ENCODE measurements around the gene PLA2G2D. TPM values are rescaled to one million over a fixed set of nuclear protein-coding genes. Genes with fewer than 3 reads are reported as not detected.

The PLA2G2D gene
- total and polyA plus RNA-seq, 4 donors = 0.06 to 0.14 (median 0.08) TPM; not detected in 1

GRCh38 chr1:20123722-20124455 lies 4.6 kb upstream of the PLA2G2D start:
- H3K27me3 ChIP-seq (ENCODE audit: control insufficient read depth in 4 of 4, insufficient read depth in 4 of 4, low read length in 3 of 4) = no peaks in the 10 kb centered on the region
- no peak overlapping the region for H3K27ac ChIP-seq (ENCODE audit: low read depth in 1 of 2, low read length in 2 of 2)
- TF ChIP-seq YY1 (IDR thresholded peaks at IDR 0.05) = no peak
- no peak for TF ChIP-seq GABPA (IDR thresholded peaks at IDR 0.05 in 1 of 2, conservative IDR thresholded peaks at IDR 0.05 in 1 of 2)
- no peak for TF ChIP-seq JUND (IDR thresholded peaks at IDR 0.05)
- TF ChIP-seq TAF1 (conservative IDR thresholded peaks at IDR 0.05) = no peak
- no peak for TF ChIP-seq RAD21 (IDR thresholded peaks at IDR 0.05)
- TF ChIP-seq RXRA (IDR thresholded peaks at IDR 0.05) = no peak
- TF ChIP-seq, protein P1, sequence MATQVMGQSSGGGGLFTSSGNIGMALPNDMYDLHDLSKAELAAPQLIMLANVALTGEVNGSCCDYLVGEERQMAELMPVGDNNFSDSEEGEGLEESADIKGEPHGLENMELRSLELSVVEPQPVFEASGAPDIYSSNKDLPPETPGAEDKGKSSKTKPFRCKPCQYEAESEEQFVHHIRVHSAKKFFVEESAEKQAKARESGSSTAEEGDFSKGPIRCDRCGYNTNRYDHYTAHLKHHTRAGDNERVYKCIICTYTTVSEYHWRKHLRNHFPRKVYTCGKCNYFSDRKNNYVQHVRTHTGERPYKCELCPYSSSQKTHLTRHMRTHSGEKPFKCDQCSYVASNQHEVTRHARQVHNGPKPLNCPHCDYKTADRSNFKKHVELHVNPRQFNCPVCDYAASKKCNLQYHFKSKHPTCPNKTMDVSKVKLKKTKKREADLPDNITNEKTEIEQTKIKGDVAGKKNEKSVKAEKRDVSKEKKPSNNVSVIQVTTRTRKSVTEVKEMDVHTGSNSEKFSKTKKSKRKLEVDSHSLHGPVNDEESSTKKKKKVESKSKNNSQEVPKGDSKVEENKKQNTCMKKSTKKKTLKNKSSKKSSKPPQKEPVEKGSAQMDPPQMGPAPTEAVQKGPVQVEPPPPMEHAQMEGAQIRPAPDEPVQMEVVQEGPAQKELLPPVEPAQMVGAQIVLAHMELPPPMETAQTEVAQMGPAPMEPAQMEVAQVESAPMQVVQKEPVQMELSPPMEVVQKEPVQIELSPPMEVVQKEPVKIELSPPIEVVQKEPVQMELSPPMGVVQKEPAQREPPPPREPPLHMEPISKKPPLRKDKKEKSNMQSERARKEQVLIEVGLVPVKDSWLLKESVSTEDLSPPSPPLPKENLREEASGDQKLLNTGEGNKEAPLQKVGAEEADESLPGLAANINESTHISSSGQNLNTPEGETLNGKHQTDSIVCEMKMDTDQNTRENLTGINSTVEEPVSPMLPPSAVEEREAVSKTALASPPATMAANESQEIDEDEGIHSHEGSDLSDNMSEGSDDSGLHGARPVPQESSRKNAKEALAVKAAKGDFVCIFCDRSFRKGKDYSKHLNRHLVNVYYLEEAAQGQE (IDR thresholded peaks at IDR 0.05) = no peak
- no peak for TF ChIP-seq EGR1 (IDR thresholded peaks at IDR 0.05; ENCODE audit: low read depth in 2 of 2)
- TF ChIP-seq FOXA1 (IDR thresholded peaks at IDR 0.05) = no peak
- TF ChIP-seq NR2F2 (IDR thresholded peaks at IDR 0.05) = no peak
- H3K36me3 ChIP-seq (ENCODE audit: control insufficient read depth in 4 of 4, insufficient read depth in 3 of 4, low read depth in 1 of 4, low read length in 3 of 4) = no peaks in the 10 kb centered on the region
- WGBS = 69% methylated on average over 10 of the region's 10 CpGs
- no peak overlapping the region for H3K9ac ChIP-seq (ENCODE audit: low read depth in 1 of 2, low read length in 2 of 2)
- H3K4me1 ChIP-seq (ENCODE audit: control insufficient read depth in 4 of 4, insufficient read depth in 4 of 4, low read length in 3 of 4) = no peaks in the 10 kb centered on the region
- H3K9me3 ChIP-seq (ENCODE audit: control insufficient read depth in 4 of 4, low read length in 3 of 4) = no peaks in the 10 kb centered on the region
- DNase-seq (ENCODE audit: low spot score) = no peak
- H3K4me3 ChIP-seq (ENCODE audit: low read depth in 1 of 3, low read length in 3 of 3) = no peak overlapping the region

DNA sequence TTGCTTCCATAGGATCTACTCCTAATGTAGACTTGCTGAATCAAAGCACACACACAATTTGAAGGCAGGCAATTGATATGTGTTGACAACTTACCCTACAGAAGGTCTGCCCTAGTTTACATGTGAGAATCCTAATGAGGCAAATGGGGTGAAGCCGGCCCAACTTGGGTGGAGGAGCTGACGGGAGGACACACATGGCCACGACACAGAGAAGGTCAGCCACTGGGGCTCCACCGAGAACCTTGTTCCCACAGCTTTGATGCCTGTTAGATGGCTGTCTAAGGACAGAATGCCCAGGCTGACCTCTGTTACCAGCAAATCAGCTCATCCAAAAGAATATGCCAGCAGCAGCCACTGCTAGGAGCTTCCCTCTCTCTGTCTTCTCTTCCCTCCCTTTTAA lies 1.5 kb upstream of the PLA2G2D start:
- no peaks in the 10 kb centered on the region for H3K4me1 ChIP-seq (ENCODE audit: control insufficient read depth in 4 of 4, insufficient read depth in 4 of 4, low read length in 3 of 4)
- no peak for DNase-seq (ENCODE audit: low spot score)
- 96% methylated on average over 4 of the region's 4 CpGs for WGBS

More for the DNA sequence above, 1.5 kb upstream of the PLA2G2D start:
- Histone ChIP-seq H3K9ac (ENCODE audit: low read depth in 1 of 2, low read length in 2 of 2) (no peak overlapping the region), H3K27me3 (ENCODE audit: control insufficient read depth in 4 of 4, insufficient read depth in 4 of 4, low read length in 3 of 4) (no peaks in the 10 kb centered on the region), H3K4me3 (ENCODE audit: low read depth in 1 of 3, low read length in 3 of 3) (no peak overlapping the region), H3K27ac (ENCODE audit: low read depth in 1 of 2, low read length in 2 of 2) (no peak overlapping the region), H3K36me3 (ENCODE audit: control insufficient read depth in 4 of 4, insufficient read depth in 3 of 4, low read depth in 1 of 4, low read length in 3 of 4) (no peaks in the 10 kb centered on the region), H3K9me3 (ENCODE audit: control insufficient read depth in 4 of 4, low read length in 3 of 4) (no peaks in the 10 kb centered on the region)
- TF ChIP-seq JUND (IDR thresholded peaks at IDR 0.05) (no peak), HNF4A (conservative IDR thresholded peaks at IDR 0.05) (no peak), FOXA2 (IDR thresholded peaks at IDR 0.05) (no peak), NR2F2 (IDR thresholded peaks at IDR 0.05) (no peak), SP1 (IDR thresholded peaks at IDR 0.05) (no peak), RAD21 (IDR thresholded peaks at IDR 0.05) (no peak), FOXA1 (IDR thresholded peaks at IDR 0.05) (no peak), TAF1 (conservative IDR thresholded peaks at IDR 0.05) (no peak), EGR1 (IDR thresholded peaks at IDR 0.05; ENCODE audit: low read depth in 2 of 2) (no peak), RXRA (IDR thresholded peaks at IDR 0.05) (no peak), GABPA (IDR thresholded peaks at IDR 0.05 in 1 of 2, conservative IDR thresholded peaks at IDR 0.05 in 1 of 2) (no peak), YY1 (IDR thresholded peaks at IDR 0.05) (no peak), ATF3 (IDR thresholded peaks at IDR 0.05) (no peak), HNF4G (IDR thresholded peaks at IDR 0.05) (no peak)
- TF ChIP-seq, protein P2, sequence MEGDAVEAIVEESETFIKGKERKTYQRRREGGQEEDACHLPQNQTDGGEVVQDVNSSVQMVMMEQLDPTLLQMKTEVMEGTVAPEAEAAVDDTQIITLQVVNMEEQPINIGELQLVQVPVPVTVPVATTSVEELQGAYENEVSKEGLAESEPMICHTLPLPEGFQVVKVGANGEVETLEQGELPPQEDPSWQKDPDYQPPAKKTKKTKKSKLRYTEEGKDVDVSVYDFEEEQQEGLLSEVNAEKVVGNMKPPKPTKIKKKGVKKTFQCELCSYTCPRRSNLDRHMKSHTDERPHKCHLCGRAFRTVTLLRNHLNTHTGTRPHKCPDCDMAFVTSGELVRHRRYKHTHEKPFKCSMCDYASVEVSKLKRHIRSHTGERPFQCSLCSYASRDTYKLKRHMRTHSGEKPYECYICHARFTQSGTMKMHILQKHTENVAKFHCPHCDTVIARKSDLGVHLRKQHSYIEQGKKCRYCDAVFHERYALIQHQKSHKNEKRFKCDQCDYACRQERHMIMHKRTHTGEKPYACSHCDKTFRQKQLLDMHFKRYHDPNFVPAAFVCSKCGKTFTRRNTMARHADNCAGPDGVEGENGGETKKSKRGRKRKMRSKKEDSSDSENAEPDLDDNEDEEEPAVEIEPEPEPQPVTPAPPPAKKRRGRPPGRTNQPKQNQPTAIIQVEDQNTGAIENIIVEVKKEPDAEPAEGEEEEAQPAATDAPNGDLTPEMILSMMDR (IDR thresholded peaks at IDR 0.05; ENCODE audit: low read depth, low read length, missing input control) = no peak
- TF ChIP-seq, protein P1 (IDR thresholded peaks at IDR 0.05) = no peak
- TF ChIP-seq, protein P3, sequence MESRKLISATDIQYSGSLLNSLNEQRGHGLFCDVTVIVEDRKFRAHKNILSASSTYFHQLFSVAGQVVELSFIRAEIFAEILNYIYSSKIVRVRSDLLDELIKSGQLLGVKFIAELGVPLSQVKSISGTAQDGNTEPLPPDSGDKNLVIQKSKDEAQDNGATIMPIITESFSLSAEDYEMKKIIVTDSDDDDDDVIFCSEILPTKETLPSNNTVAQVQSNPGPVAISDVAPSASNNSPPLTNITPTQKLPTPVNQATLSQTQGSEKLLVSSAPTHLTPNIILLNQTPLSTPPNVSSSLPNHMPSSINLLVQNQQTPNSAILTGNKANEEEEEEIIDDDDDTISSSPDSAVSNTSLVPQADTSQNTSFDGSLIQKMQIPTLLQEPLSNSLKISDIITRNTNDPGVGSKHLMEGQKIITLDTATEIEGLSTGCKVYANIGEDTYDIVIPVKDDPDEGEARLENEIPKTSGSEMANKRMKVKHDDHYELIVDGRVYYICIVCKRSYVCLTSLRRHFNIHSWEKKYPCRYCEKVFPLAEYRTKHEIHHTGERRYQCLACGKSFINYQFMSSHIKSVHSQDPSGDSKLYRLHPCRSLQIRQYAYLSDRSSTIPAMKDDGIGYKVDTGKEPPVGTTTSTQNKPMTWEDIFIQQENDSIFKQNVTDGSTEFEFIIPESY (IDR thresholded peaks at IDR 0.05) = no peak
- TF ChIP-seq, protein P4, sequence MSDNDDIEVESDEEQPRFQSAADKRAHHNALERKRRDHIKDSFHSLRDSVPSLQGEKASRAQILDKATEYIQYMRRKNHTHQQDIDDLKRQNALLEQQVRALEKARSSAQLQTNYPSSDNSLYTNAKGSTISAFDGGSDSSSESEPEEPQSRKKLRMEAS (IDR thresholded peaks at IDR 0.05) = no peak

Measured in liver (tissue), 9 donors.